GM18511 (cell line): ENCODE results near the gene DNAJC3.
A peak's percentile ranks its signal among the peaks of the same experiment; 100 is the strongest.
"Not testable (repeated sequence)": the region's sequence is repeated elsewhere in the genome, so short reads cannot be mapped to it uniquely, and the experiment has no call there.

ENCODE experiments used
- ATAC-seq: cut with Tn5 transposase; IDR thresholded peaks from one replicate; pipeline ENCODE4 v1.9.1; 2021; ENCODE audit warnings: mild to moderate bottlenecking, moderate library complexity; ENCODE audit not compliant: unreplicated experiment

The DNAJC3 gene

GRCh38 chr13:95671597-95671996, 5.3 kb upstream of the DNAJC3 start:
- no peak for ATAC-seq

GRCh38 chr13:95676105-95676761, 706 bp upstream of the DNAJC3 start:
- peak; percentile 20 for ATAC-seq

- ATAC-seq = no peak
These were observed 776 bp downstream of the DNAJC3 start for GRCh38 chr13:95677564-95678266.

GRCh38 chr13:95678967-95679366, 2.0 kb downstream of the DNAJC3 start:
- no peak for ATAC-seq

- no peak for ATAC-seq
These were observed 2.8 kb downstream of the DNAJC3 start for GRCh38 chr13:95679722-95680121.

GRCh38 chr13:95684418-95684817, 7.5 kb downstream of the DNAJC3 start:
- ATAC-seq = no peak

- ATAC-seq = not testable (repeated sequence)
These were observed 8.0 kb downstream of the DNAJC3 start for GRCh38 chr13:95684960-95685359.

- ATAC-seq = no peak
These were observed 12.6 kb downstream of the DNAJC3 start for GRCh38 chr13:95689582-95689926.

- not testable (repeated sequence) for ATAC-seq
These were observed 14.0 kb downstream of the DNAJC3 start for GRCh38 chr13:95690986-95691385.

- ATAC-seq = no peak
These were observed 20.2 kb downstream of the DNAJC3 start for GRCh38 chr13:95697052-95697680.

GRCh38 chr13:95698047-95698749, 21.3 kb downstream of the DNAJC3 start:
- ATAC-seq = no peak

GRCh38 chr13:95703576-95703975, 26.6 kb downstream of the DNAJC3 start:
- no peak for ATAC-seq

- no peak for ATAC-seq
These were observed 27.6 kb downstream of the DNAJC3 start for GRCh38 chr13:95704510-95704909.

- no peak for ATAC-seq
These were observed 29.4 kb downstream of the DNAJC3 start for GRCh38 chr13:95706356-95706755.

GRCh38 chr13:95707035-95707434, 30.1 kb downstream of the DNAJC3 start:
- ATAC-seq = peak; percentile 34

- peak; percentile 55 for ATAC-seq
These were observed 30.8 kb downstream of the DNAJC3 start for GRCh38 chr13:95707442-95708390.

GRCh38 chr13:95708391-95708774, 31.4 kb downstream of the DNAJC3 start:
- ATAC-seq = peak; percentile 13

GRCh38 chr13:95708811-95709500, 32.0 kb downstream of the DNAJC3 start:
- ATAC-seq = no peak

GRCh38 chr13:95710313-95710712, 33.4 kb downstream of the DNAJC3 start:
- no peak for ATAC-seq

GRCh38 chr13:95712846-95713245, 35.9 kb downstream of the DNAJC3 start:
- not testable (repeated sequence) for ATAC-seq
